GM21717 (cell line): ENCODE measurements around the gene PLVAP.
A peak's percentile ranks its signal among the peaks of the same experiment; 100 is the strongest.

ENCODE experiments used
- ATAC-seq: cut with Tn5 transposase; IDR thresholded peaks from one replicate; pipeline ENCODE4 v1.9.1; 2021; ENCODE audit warnings: mild to moderate bottlenecking, moderate library complexity; ENCODE audit not compliant: unreplicated experiment

PLVAP gene

DNA sequence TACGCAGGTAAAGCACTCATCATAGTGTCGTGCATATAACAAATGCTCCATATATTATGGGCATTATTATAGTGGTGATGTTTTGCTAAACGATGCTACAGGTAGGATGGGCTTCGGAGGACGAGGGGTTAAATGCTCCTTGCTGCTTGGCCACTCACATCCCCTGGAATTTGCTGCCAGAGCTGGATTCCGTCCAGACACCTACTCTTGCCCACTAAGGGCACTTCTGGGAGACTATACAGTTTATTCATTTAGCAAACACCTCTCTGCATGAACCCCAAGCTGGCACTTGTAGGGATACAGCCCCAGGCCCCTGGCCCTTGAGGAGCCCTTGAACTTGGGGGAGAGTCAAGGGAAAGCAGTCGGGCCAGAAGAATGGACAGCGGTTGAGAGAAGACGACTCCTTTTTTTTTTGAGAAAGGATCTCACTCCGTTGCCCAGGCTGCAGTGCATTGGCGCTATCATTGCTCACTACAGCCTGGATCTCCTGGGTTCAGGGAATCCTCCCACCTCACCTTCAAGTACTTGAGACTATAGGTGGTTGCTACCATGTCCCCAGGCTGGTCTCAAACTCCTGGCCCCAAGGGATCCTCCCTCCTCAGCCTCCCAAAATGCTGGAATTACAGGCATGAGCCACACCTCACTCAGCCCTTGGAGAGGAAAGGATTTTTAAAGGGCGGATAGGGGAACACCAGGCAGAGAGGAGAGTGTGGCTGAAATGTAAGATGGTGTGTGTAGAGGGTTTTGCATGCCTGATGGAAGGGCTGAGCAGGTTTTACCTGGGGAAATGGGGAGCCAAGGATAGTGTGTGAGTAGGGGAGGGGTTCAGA, 72.5 kb downstream of the PLVAP start:
- ATAC-seq = no peak

DNA sequence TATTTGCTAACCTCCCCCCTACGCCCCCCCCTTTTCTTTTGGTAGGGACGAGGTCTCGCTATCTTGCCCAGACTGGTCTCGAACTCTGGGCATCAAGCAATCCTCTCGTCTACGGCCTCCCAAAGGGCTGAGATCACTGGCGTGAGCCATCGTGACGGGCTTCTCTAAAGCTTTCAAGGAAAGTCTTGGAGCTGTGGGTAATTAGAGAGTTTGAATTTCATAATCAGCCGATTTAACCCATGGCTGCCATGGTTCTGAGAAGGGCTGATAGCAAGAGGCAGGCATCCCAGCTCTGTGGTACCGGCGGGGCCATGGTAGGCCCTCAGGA, 73.2 kb downstream of the PLVAP start:
- no peak for ATAC-seq

DNA sequence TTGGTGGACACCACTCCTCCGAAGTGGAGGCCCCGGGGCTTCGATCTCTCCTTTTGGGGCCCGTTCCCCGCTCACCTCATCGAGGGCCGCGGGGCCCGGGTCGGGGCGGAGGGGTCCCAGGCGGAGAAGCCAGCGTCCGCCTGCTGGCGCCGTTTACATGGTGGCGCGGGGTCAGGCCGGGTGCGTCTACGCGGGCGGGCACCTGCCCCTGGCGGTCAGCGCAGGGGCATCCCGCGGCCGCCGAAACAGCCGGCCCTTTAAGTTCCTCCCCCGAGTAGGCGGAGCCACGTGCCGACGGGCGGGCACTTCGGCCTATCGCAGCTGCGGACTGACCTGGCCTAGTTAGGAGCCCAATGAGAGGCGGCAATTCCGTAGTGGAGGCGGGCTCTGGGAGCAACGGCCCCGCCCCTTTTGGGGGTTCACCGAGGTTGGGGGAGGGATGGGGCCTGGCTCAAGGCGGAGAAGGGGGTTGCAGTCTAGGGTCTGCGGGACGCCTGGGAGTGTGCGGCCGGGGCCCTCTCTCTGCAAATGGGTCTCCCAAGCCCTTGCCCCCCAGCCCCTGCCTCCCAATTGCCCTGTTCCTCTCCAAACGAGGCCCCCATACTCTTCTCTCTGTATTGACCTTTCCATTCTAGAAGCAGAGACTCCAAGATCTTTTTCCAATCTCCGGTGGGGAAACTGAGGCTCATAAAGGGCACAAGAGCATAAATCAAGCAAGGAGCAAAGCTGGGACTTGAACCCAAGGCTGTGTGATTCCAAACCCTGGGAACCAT, 73.8 kb downstream of the PLVAP start, which contains the start of gene ABHD8:
Gene ABHD8 (minus strand): TSS at position 259 of the 773 bp plus-strand sequence. CDS start 1,809 bp downstream, outside the sequence.
- ATAC-seq = peak; percentile 44

DNA sequence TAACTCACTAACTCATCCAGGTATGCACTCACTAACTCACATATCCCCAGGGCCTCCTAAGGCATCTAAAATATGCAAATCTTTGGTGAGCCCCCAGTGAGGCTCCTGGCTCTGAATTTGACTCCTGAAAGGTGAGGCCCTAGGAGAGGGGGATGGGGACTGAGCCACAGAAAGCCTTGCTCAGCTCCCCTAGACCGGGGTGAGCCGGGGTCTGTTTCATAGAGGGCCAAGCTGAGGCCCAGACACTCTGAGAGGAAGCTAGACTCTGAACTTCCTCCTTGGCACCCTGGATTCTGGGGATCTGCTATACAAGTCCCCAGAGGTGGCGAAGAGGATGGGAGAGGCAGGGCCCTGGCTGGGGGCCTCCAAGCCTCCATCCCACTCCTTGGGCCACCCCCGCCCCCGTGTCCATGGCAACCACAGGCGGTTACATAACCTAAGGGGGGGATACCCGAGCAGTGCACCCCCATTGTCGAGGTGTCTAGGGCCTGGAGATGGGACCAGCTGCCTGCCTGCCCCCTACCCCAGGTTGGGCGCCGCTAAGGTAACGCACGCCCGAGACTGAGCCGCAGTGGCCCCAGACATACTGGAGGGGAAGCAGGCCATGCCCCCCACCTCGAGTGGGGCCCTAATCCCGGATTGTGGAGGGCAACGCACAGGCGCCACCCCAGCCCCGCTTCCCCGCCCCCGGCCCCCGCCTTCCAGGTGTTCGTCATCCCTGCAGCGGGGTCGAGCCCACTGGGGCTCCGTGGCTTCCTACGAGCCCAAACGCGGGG, 74.6 kb downstream of the PLVAP start:
- no peak for ATAC-seq
